ENCODE results near the gene FAM209B. TPM values are rescaled to one million over a fixed set of nuclear protein-coding genes. Genes with fewer than 3 reads are reported as not detected.

The FAM209B gene
- total and polyA plus RNA-seq, 10 of the 15 experiments (the other 5 are each of a cell fraction or from before 2014, with no cell fraction given): 0.22 to 0.77 (median 0.41) TPM; not detected in 2

GRCh38 chr20:56575961-56576360 lies 42.9 kb downstream of the FAM209B start (continued):
- no peak for TF ChIP-seq BCLAF1 (IDR thresholded peaks at IDR 0.05)
- no peak for TF ChIP-seq PAX5 (IDR thresholded peaks at IDR 0.05; ENCODE audit: borderline replicate concordance, low read depth, low read length)
- no peak for TF ChIP-seq PML (IDR thresholded peaks at IDR 0.05; ENCODE audit: low read length)
- TF ChIP-seq PRDM15 (CRISPR knock-in tag; IDR thresholded peaks at IDR 0.05): no peak
- TF ChIP-seq USF2 (IDR thresholded peaks at IDR 0.05; ENCODE audit: borderline replicate concordance, low read depth, low read length): no peak
